CD4-positive, CD25-positive, alpha-beta regulatory T cell (primary cell): ENCODE results near the gene TIMP1. TPM values are rescaled to one million over a fixed set of nuclear protein-coding genes. Genes with fewer than 3 reads are reported as not detected.

Source experiments
- ATAC-seq, 2 donors: fragments of 150-1000 bp; cut with Tn5 transposase; one replicate each; pipeline ENCODE4 v1.10.0; 2021; ENCODE audit warnings: low read depth in 2 of 2, moderate number of reproducible peaks in 2 of 2, moderate library complexity in 1 of 2
- DNase-seq, 3 donors: peaks; one replicate each; pipeline versions ENCODE4 v3.0.0 to v3.0.0-alpha.2; 2012 to 2022; ENCODE audit warnings: mixed read lengths in 1 of 3
- H3K27ac ChIP-seq: one replicate; pipeline ENCODE4 v1.7.0; 2013; ENCODE audit warnings: mild to moderate bottlenecking, low read length; ENCODE audit not compliant: insufficient read depth, poor library complexity, severe bottlenecking
- H3K27me3 ChIP-seq: one replicate; pipeline ENCODE4 v1.7.0; 2013; ENCODE audit warnings: low read length; ENCODE audit not compliant: control insufficient read depth, insufficient read depth
- H3K36me3 ChIP-seq: one replicate; pipeline ENCODE4 v1.7.0; 2013; ENCODE audit warnings: mild to moderate bottlenecking, low read length, moderate library complexity; ENCODE audit not compliant: control insufficient read depth, insufficient read depth
- H3K4me1 ChIP-seq: 2 replicates; pipeline ENCODE4 v1.7.0; 2013; ENCODE audit warnings: mild to moderate bottlenecking, low read length; ENCODE audit not compliant: insufficient read depth, control insufficient read depth, poor library complexity, severe bottlenecking
- H3K4me3 ChIP-seq: one replicate; pipeline ENCODE4 v1.7.0; 2013; ENCODE audit warnings: low read depth, mild to moderate bottlenecking, low read length, moderate library complexity
- H3K9me3 ChIP-seq, 2 experiments: 1 replicate in 1 of 2; 2 replicates in 1 of 2; pipeline ENCODE4 v1.7.0; 2013; ENCODE audit warnings: low read length in 2 of 2, mild to moderate bottlenecking in 1 of 2, moderate library complexity in 1 of 2; ENCODE audit not compliant: control insufficient read depth in 2 of 2
- H3K27ac Mint-ChIP-seq, 3 donors: one replicate each; pipeline ENCODE4 v1.8.0; 2020 to 2022; ENCODE audit warnings: mild to moderate bottlenecking in 3 of 3, mixed read lengths in 3 of 3, moderate library complexity in 2 of 3
- H3K27me3 Mint-ChIP-seq: one replicate; pipeline ENCODE4 v1.8.0; 2022; ENCODE audit warnings: mild to moderate bottlenecking, mixed read lengths
- H3K36me3 Mint-ChIP-seq: one replicate; pipeline ENCODE4 v1.8.0; 2020; ENCODE audit warnings: mixed read lengths
- H3K4me1 Mint-ChIP-seq, 4 donors: one replicate each; pipeline ENCODE4 v1.8.0; 2020 to 2022; ENCODE audit warnings: mixed read lengths in 4 of 4, mild to moderate bottlenecking in 1 of 4
- H3K4me3 Mint-ChIP-seq, 4 donors: one replicate each; pipeline ENCODE4 v1.8.0; 2020 to 2022; ENCODE audit warnings: mild to moderate bottlenecking in 4 of 4, mixed read lengths in 4 of 4, moderate library complexity in 3 of 4
- H3K9me3 Mint-ChIP-seq, 7 donors: one replicate each; pipeline ENCODE4 v1.8.0; 2020 to 2022; ENCODE audit warnings: mixed read lengths in 7 of 7, mild to moderate bottlenecking in 3 of 7, moderate library complexity in 2 of 7
- polyA plus RNA-seq, 4 donors: library from polyadenylated mRNA; unstranded; fragments of 300-500 nt; fragmentation: Illumina TruSeq; gene quantifications; one replicate each; pipeline ENCODE4 v1.2.3, GENCODE V29; 2021
- total RNA-seq: library from RNA; stranded (reverse); gene quantifications from one replicate; pipeline ENCODE4 v1.2.3, GENCODE V29; 2022

TIMP1 gene
- total and polyA plus RNA-seq, 5 donors from 2014 or later, result 31.8 to 133 (median 100) TPM

DNA sequence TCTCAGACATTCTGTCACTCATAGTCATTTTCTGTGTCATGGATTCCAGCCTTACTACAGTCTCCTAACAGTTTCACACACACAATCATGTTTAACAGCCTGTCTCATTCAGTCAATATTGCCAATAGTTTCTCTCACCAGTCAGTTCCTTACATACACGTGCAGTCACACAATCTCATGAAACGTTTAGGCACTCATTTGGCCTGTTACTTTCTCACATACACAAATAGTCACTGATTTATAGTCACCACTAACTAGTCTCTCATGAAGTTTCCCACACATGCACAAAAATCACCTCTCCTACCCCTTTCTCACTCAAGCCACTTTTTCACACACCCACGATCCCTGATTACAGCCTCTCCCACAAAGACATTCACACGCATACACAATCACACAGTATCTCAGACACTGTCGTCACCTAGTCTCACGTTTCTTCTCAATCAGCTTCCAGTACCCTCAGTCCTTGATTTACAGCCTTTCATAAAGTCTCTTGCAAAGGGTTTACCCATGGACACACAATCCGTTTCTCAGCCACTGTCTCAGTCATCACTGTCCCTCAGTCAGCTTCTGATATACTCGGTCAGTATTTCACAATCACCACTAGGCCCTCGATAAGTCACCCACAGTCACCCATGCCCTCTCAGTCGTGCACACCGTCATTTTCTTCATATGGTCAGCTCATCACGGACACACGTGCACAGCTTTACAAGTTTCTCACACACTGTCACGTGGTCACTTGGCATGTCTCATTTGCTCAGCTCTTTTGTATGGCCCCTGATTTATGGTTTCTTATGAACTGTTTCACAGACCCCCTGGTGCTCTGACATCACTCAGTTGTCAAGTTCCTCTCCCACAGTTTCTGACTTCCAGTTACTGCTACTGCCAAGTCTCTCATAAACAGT lies 51.7 kb downstream of the TIMP1 start:
- no peaks in the 10 kb centered on the region for H3K9me3 ChIP-seq
- Mint-ChIP-seq H3K4me3 (no peak overlapping the region), H3K4me1 (peaks cover 0 to 36% (median 7%) of the 10 kb centered on the region in 4 donors), H3K27ac (no peak overlapping the region), H3K9me3 (no peaks in the 10 kb centered on the region), H3K27me3 (no peaks in the 10 kb centered on the region), H3K36me3 (peaks cover 11% of the 10 kb centered on the region)
- no peaks in the 10 kb centered on the region for H3K27me3 ChIP-seq
- H3K27ac ChIP-seq, result no peak overlapping the region
- H3K4me1 ChIP-seq, result peaks cover 15% of the 10 kb centered on the region
- ATAC-seq (no peak), DNase-seq (no peak)
- H3K4me3 ChIP-seq, result no peak overlapping the region
- peaks cover 30% of the 10 kb centered on the region for H3K36me3 ChIP-seq

DNA sequence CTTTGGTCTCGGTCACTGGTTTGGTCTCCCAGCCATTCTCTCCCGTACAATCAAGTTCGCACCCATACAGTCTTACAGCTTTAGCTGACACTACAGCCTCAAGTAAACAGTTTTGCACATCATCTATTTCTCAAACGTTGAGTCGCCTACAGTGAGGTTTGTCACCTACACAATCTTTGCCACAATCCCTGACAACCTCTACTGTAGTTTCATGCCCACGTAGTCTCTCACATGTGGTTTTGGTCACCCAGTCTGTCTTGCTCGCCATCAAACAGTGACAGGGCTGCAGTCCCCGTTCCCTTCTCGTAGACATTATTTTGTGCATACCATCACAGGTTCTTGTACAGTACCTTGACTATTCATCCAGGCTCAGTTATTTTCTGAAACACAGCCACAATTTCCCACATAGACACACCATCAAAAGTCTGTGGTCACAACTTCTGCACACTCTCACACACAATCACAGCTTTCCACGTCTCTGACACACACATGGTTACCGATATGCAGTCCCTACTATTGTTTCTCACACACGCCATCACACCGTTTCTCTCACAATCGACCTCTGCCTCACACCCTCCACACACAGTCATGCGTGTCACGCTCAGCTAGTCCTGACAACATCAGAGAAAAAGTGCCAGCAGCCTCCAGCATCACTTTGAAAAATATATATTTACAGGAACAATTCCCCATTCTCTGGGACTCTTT lies 52.8 kb downstream of the TIMP1 start:
- H3K36me3 Mint-ChIP-seq, result peaks cover 19% of the 10 kb centered on the region
- Histone ChIP-seq H3K4me3 (no peak overlapping the region), H3K27ac (no peak overlapping the region), H3K27me3 (no peaks in the 10 kb centered on the region), H3K4me1 (peaks cover 9% of the 10 kb centered on the region), H3K9me3 (no peaks in the 10 kb centered on the region), H3K36me3 (peaks cover 32% of the 10 kb centered on the region)
- no peaks in the 10 kb centered on the region for H3K9me3 Mint-ChIP-seq
- H3K27me3 Mint-ChIP-seq, result no peaks in the 10 kb centered on the region
- H3K27ac Mint-ChIP-seq, result no peak overlapping the region
- ATAC-seq, result no peak
- peaks cover under 1 to 30% (median 5%) of the 10 kb centered on the region in 4 donors for H3K4me1 Mint-ChIP-seq
- DNase-seq, result no peak
- H3K4me3 Mint-ChIP-seq, result no peak overlapping the region

Other genes with a start within 250 kb of the TIMP1 start
- gene ZNF157, start 211.9 kb upstream of the TIMP1 start, total RNA-seq, result 0.17 TPM
- gene ZNF157, start 211.9 kb upstream of the TIMP1 start, polyA plus RNA-seq, result under 1 TPM in 3 of 4 donors, not detected in 1; 0.17 to 0.91 (median 0.46) TPM
- 9.3 TPM for gene ZNF41, start 99.2 kb upstream of the TIMP1 start, total RNA-seq
- gene ZNF41, start 99.2 kb upstream of the TIMP1 start, polyA plus RNA-seq, result 1 to 10 TPM; 4.9 to 6.7 (median 6.3) TPM
- 128 TPM for gene ARAF, start 21.2 kb upstream of the TIMP1 start, total RNA-seq
- 10 to 100 TPM; 56.4 to 68.7 (median 64.0) TPM for gene ARAF, start 21.2 kb upstream of the TIMP1 start, polyA plus RNA-seq
- not detected for gene SYN1, start 37.4 kb downstream of the TIMP1 start, total RNA-seq
- under 1 TPM in 2 of 4 donors, not detected in 2; 0.18 to 0.34 TPM for gene SYN1, start 37.4 kb downstream of the TIMP1 start, polyA plus RNA-seq
- 13.9 TPM for gene CFP, start 47.5 kb downstream of the TIMP1 start, total RNA-seq
- gene CFP, start 47.5 kb downstream of the TIMP1 start, polyA plus RNA-seq, result 10 to 100 TPM in 3 of 4 donors, 1 to 10 TPM in 1; 6.2 to 18.7 (median 11.2) TPM
- 27.3 TPM for gene ELK1, start 68.1 kb downstream of the TIMP1 start, total RNA-seq
- 10 to 100 TPM; 18.8 to 20.4 (median 19.8) TPM for gene ELK1, start 68.1 kb downstream of the TIMP1 start, polyA plus RNA-seq
- 140 TPM for gene UXT, start 76.7 kb downstream of the TIMP1 start, total RNA-seq
- 100 to 1,000 TPM; 326 to 416 (median 357) TPM for gene UXT, start 76.7 kb downstream of the TIMP1 start, polyA plus RNA-seq